Measurements from ENCODE around the gene EIF1AX. TPM values are rescaled to one million over a fixed set of nuclear protein-coding genes. Genes with fewer than 3 reads are reported as not detected.

The EIF1AX gene
- total and polyA plus RNA-seq, 2 of the 13 experiments (the other 11 are each of a cell fraction or from before 2014, with no cell fraction given): 35.1 to 82.7 TPM

DNA sequence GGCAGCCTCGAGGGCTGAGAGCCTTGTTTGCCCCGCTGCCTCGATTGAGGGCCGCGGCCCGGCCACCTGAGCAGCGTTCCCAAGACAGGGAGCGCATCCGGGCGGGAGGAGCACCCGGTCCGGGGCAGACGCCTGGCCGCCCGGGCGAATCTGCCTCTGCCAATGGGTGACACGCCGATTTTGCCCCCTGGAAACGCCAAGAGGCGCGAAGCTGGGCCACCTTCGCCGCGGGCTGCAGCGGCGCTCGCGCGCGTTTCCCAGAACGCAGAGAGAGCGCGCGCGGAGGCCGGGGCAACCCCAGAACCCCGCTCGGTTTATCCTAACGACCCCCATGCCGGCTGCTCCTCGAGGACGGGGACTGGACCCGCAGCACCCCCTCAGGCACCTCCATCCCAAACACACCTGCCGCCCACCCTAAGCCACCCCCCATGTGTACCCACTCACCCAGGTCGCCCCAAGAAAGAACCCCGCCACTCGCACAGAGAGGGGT lies 25.5 kb downstream of the EIF1AX start (continued):
- no peak for TF ChIP-seq NFYC (CRISPR knock-in tag; IDR thresholded peaks at IDR 0.05)
- no peak for TF ChIP-seq STAG1 (CRISPR knock-in tag; IDR thresholded peaks at IDR 0.05)
- TF ChIP-seq CHD2 (IDR thresholded peaks at IDR 0.05; ENCODE audit: low read depth, low read length): no peak
- TF ChIP-seq NFKB2 (CRISPR knock-in tag; IDR thresholded peaks at IDR 0.05; ENCODE audit: borderline replicate concordance): peak; percentile 20; the same call in 1 of the 2 replicates
- TF ChIP-seq SOX6 (IDR thresholded peaks at IDR 0.05): no peak
- TF ChIP-seq SOX6 (CRISPR knock-in tag; IDR thresholded peaks at IDR 0.05): no peak
- TF ChIP-seq, protein P1, sequence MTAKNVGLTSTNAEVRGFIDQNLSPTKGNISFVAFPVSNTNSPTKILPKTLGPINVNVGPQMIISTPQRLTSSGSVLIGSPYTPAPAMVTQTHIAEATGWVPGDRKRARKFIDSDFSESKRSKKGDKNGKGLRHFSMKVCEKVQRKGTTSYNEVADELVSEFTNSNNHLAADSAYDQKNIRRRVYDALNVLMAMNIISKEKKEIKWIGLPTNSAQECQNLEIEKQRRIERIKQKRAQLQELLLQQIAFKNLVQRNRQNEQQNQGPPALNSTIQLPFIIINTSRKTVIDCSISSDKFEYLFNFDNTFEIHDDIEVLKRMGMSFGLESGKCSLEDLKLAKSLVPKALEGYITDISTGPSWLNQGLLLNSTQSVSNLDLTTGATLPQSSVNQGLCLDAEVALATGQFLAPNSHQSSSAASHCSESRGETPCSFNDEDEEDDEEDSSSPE (CRISPR knock-in tag; IDR thresholded peaks at IDR 0.05): 0 out of 2 replicates have a peak, but pooled peaks have one; percentile 43
- no peak for TF ChIP-seq SNAPC2 (CRISPR knock-in tag; IDR thresholded peaks at IDR 0.05)
- no peak for TF ChIP-seq SP5 (CRISPR knock-in tag; IDR thresholded peaks at IDR 0.05; ENCODE audit: borderline replicate concordance, low read depth)
- TF ChIP-seq STAT5B (CRISPR knock-in tag; IDR thresholded peaks at IDR 0.05): no peak
- TF ChIP-seq DNMT3B (CRISPR knock-in tag; conservative IDR thresholded peaks at IDR 0.05): no peak
- TF ChIP-seq PHF8 (CRISPR knock-in tag; IDR thresholded peaks at IDR 0.05): peak; percentile 33
- no peak for TF ChIP-seq MZF1 (CRISPR knock-in tag; IDR thresholded peaks at IDR 0.05; ENCODE audit: borderline replicate concordance)
- TF ChIP-seq ASH2L (IDR thresholded peaks at IDR 0.05; ENCODE audit: insufficient read length, low read depth, low read length): peak; percentile 38
- no peak for TF ChIP-seq ONECUT2 (CRISPR knock-in tag; IDR thresholded peaks at IDR 0.05)
- TF ChIP-seq, protein P2, sequence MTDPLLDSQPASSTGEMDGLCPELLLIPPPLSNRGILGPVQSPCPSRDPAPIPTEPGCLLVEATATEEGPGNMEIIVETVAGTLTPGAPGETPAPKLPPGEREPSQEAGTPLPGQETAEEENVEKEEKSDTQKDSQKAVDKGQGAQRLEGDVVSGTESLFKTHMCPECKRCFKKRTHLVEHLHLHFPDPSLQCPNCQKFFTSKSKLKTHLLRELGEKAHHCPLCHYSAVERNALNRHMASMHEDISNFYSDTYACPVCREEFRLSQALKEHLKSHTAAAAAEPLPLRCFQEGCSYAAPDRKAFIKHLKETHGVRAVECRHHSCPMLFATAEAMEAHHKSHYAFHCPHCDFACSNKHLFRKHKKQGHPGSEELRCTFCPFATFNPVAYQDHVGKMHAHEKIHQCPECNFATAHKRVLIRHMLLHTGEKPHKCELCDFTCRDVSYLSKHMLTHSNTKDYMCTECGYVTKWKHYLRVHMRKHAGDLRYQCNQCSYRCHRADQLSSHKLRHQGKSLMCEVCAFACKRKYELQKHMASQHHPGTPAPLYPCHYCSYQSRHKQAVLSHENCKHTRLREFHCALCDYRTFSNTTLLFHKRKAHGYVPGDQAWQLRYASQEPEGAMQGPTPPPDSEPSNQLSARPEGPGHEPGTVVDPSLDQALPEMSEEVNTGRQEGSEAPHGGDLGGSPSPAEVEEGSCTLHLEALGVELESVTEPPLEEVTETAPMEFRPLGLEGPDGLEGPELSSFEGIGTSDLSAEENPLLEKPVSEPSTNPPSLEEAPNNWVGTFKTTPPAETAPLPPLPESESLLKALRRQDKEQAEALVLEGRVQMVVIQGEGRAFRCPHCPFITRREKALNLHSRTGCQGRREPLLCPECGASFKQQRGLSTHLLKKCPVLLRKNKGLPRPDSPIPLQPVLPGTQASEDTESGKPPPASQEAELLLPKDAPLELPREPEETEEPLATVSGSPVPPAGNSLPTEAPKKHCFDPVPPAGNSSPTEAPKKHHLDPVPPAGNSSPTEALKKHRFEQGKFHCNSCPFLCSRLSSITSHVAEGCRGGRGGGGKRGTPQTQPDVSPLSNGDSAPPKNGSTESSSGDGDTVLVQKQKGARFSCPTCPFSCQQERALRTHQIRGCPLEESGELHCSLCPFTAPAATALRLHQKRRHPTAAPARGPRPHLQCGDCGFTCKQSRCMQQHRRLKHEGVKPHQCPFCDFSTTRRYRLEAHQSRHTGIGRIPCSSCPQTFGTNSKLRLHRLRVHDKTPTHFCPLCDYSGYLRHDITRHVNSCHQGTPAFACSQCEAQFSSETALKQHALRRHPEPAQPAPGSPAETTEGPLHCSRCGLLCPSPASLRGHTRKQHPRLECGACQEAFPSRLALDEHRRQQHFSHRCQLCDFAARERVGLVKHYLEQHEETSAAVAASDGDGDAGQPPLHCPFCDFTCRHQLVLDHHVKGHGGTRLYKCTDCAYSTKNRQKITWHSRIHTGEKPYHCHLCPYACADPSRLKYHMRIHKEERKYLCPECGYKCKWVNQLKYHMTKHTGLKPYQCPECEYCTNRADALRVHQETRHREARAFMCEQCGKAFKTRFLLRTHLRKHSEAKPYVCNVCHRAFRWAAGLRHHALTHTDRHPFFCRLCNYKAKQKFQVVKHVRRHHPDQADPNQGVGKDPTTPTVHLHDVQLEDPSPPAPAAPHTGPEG (CRISPR knock-in tag; IDR thresholded peaks at IDR 0.05): 0 out of 2 replicates have a peak, but pooled peaks have one; percentile 25
- no peak for TF ChIP-seq KAT7 (CRISPR knock-in tag; IDR thresholded peaks at IDR 0.05; ENCODE audit: borderline replicate concordance)
- TF ChIP-seq ZNF337 (CRISPR knock-in tag; IDR thresholded peaks at IDR 0.05; ENCODE audit: borderline replicate concordance, low read depth): no peak
- TF ChIP-seq HNRNPLL (IDR thresholded peaks at IDR 0.05; ENCODE audit: low read depth, low read length, poor library complexity, severe bottlenecking): no peak
- no peak for TF ChIP-seq RFXAP (CRISPR knock-in tag; IDR thresholded peaks at IDR 0.05; ENCODE audit: borderline replicate concordance)
